Skeletal muscle cell (primary cell): ENCODE measurements around the gene GLP1R.
"Not testable (repeated sequence)": the region's sequence is repeated elsewhere in the genome, so short reads cannot be mapped to it uniquely, and the experiment has no call there.

ENCODE experiments used
- DNase-seq: peaks from one replicate; pipeline ENCODE4 v3.0.0-alpha.2; 2010; ENCODE audit warnings: low read depth
- H3K4me3 ChIP-seq: 2 replicates; pipeline ENCODE4 v1.5.1; 2011; ENCODE audit warnings: low read depth, mild to moderate bottlenecking, control low read depth, low read length, moderate library complexity

Gene GLP1R

GRCh38 chr6:39108041-39108839 is 59.7 kb downstream of the GLP1R start:
- no peak overlapping the region for H3K4me3 ChIP-seq
- no peak for DNase-seq

GRCh38 chr6:39111280-39111679 is 62.7 kb downstream of the GLP1R start:
- no peak overlapping the region for H3K4me3 ChIP-seq
- DNase-seq: no peak

GRCh38 chr6:39113788-39114187 is 65.2 kb downstream of the GLP1R start:
- no peak for DNase-seq
- no peak overlapping the region for H3K4me3 ChIP-seq

- H3K4me3 ChIP-seq: peak overlapping the region; percentile 71
- DNase-seq: no peak
Measured at GRCh38 chr6:39114388-39114703, 65.8 kb downstream of the GLP1R start.

GRCh38 chr6:39114704-39115599 is 66.4 kb downstream of the GLP1R start, which contains the start of gene SAYSD1:
TSS of gene SAYSD1 (minus strand) at chr6:39115186. CDS start at chr6:39115089, 97 bp downstream.
- peak; percentile 62 for DNase-seq
- peak within 1 kb of the TSS; percentile 71 for H3K4me3 ChIP-seq

- no peak for DNase-seq
Measured at GRCh38 chr6:39118921-39119320, 70.3 kb downstream of the GLP1R start.

GRCh38 chr6:39124114-39124513 is 75.5 kb downstream of the GLP1R start:
- no peak for DNase-seq
- H3K4me3 ChIP-seq: no peak overlapping the region

More at GRCh38 chr6:39118921-39119320, 70.3 kb downstream of the GLP1R start:
- no peak overlapping the region for H3K4me3 ChIP-seq

GRCh38 chr6:39128106-39128505 is 79.5 kb downstream of the GLP1R start:
- DNase-seq: no peak
- H3K4me3 ChIP-seq: no peak overlapping the region

GRCh38 chr6:39128832-39129231 is 80.3 kb downstream of the GLP1R start:
- no peak overlapping the region for H3K4me3 ChIP-seq
- DNase-seq: no peak

- DNase-seq: no peak
- H3K4me3 ChIP-seq: no peak overlapping the region
Measured at GRCh38 chr6:39130691-39131090, 82.1 kb downstream of the GLP1R start.

- not testable (repeated sequence) for DNase-seq, H3K4me3 ChIP-seq
Measured at GRCh38 chr6:39134761-39135160, 86.2 kb downstream of the GLP1R start.

GRCh38 chr6:39136207-39136606 is 87.6 kb downstream of the GLP1R start:
- not testable (repeated sequence) for DNase-seq, H3K4me3 ChIP-seq

- no peak for DNase-seq
- no peak overlapping the region for H3K4me3 ChIP-seq
Measured at GRCh38 chr6:39137245-39137644, 88.7 kb downstream of the GLP1R start.
